Gastrocnemius medialis (tissue), 4 donors: ENCODE measurements around the gene PBX3.

Experiments used
- CTCF ChIP-seq, 5 experiments: fragments of 450-650 bp in 3 of 5; fragments of 200-600 bp in 2 of 5; sonication (generic) in 2 of 5; IDR thresholded peaks in 4 of 5; conservative IDR thresholded peaks in 1 of 5; 1 replicate in 4 of 5; 2 replicates in 1 of 5; pipeline ENCODE4 v1.5.1; 2016 to 2019; ENCODE audit warnings: antibody characterized with exemption in 5 of 5, mild to moderate bottlenecking in 3 of 5, moderate library complexity in 3 of 5
- POLR2A ChIP-seq, 2 donors: fragments of 450-650 bp; IDR thresholded peaks; one replicate each; pipeline ENCODE4 v1.6.1; 2017; ENCODE audit warnings: antibody characterized with exemption in 2 of 2, mild to moderate bottlenecking in 2 of 2, moderate library complexity in 2 of 2

GRCh38 chr9:125767349-125767748, 20.2 kb downstream of the PBX3 start:
- TF ChIP-seq CTCF (IDR thresholded peaks at IDR 0.05 in 4 of 5, conservative IDR thresholded peaks at IDR 0.05 in 1 of 5) = no peak
- no peak for TF ChIP-seq POLR2A (IDR thresholded peaks at IDR 0.05)
